Brain microvascular endothelial cell (primary cell): Measurements from ENCODE around the gene TEPSIN.

ENCODE experiments used
- DNase-seq: peaks from one replicate; pipeline ENCODE4 v3.0.0-alpha.2; 2020
- H3K27ac ChIP-seq: fragments of 250-450 bp; sonication (Bioruptor Pico); 2 replicates; pipeline ENCODE4 v1.5.1; 2020; ENCODE audit warnings: mild to moderate bottlenecking, moderate library complexity
- H3K27me3 ChIP-seq: fragments of 250-450 bp; sonication (Bioruptor Pico); replicated peaks from 2 replicates; pipeline ENCODE4 v1.5.1; 2020; ENCODE audit warnings: mild to moderate bottlenecking
- H3K36me3 ChIP-seq: fragments of 250-450 bp; sonication (Bioruptor Pico); replicated peaks from 2 replicates; pipeline ENCODE4 v1.5.1; 2020; ENCODE audit warnings: mild to moderate bottlenecking
- H3K4me3 ChIP-seq: 2 replicates; pipeline ENCODE4 v1.5.1; 2011; ENCODE audit warnings: low read depth, mild to moderate bottlenecking, control low read depth, low read length, moderate library complexity
- CTCF ChIP-seq: IDR thresholded peaks from 2 replicates; pipeline ENCODE4 v1.5.1; 2011; ENCODE audit warnings: low read depth, mild to moderate bottlenecking, moderate library complexity, low read length, control low read depth, inconsistent platforms; ENCODE audit errors: missing control alignments
- in situ Hi-C: cut with HindIII; loops from 2 replicates; pipeline ENCODE4 v1.10.0; 2017; ENCODE audit warnings: low sequenced_read_pairs, low pct_ligation_motif_present

Gene TEPSIN

GRCh38 chr17:81197831-81198490 is 40.9 kb downstream of the TEPSIN start:
- no peak overlapping the region for H3K27ac ChIP-seq
- DNase-seq = no peak
- no peaks in the 10 kb centered on the region for H3K27me3 ChIP-seq
- H3K36me3 ChIP-seq = no peaks in the 10 kb centered on the region
- in situ Hi-C loops = no loop called here
- no peak overlapping the region for H3K4me3 ChIP-seq
- TF ChIP-seq CTCF = no peak

- Histone ChIP-seq H3K27ac (no peak overlapping the region), H3K27me3 (no peaks in the 10 kb centered on the region), H3K36me3 (no peaks in the 10 kb centered on the region), H3K4me3 (no peak overlapping the region)
- no peak for DNase-seq
- in situ Hi-C loops = no loop called here
- no peak for TF ChIP-seq CTCF
Measured at GRCh38 chr17:81197409-81197795, 41.5 kb downstream of the TEPSIN start.

- no peaks in the 10 kb centered on the region for H3K27me3 ChIP-seq
- H3K36me3 ChIP-seq = no peaks in the 10 kb centered on the region
- no peak overlapping the region for H3K27ac ChIP-seq
- DNase-seq = no peak
- in situ Hi-C loops = no loop called here
- no peak overlapping the region for H3K4me3 ChIP-seq
- no peak for TF ChIP-seq CTCF
Measured at GRCh38 chr17:81196505-81197408, 42.1 kb downstream of the TEPSIN start.

GRCh38 chr17:81195941-81196495 is 42.8 kb downstream of the TEPSIN start:
- Histone ChIP-seq H3K27me3 (no peaks in the 10 kb centered on the region), H3K36me3 (no peaks in the 10 kb centered on the region), H3K4me3 (no peak overlapping the region), H3K27ac (no peak overlapping the region)
- in situ Hi-C loops = no loop called here
- TF ChIP-seq CTCF = no peak
- no peak for DNase-seq

GRCh38 chr17:81194941-81195901 is 43.6 kb downstream of the TEPSIN start:
- H3K27me3 ChIP-seq = no peaks in the 10 kb centered on the region
- H3K27ac ChIP-seq = no peak overlapping the region
- no peak overlapping the region for H3K4me3 ChIP-seq
- no peaks in the 10 kb centered on the region for H3K36me3 ChIP-seq
- in situ Hi-C loops = no loop called here
- no peak for TF ChIP-seq CTCF
- no peak for DNase-seq
